ENCODE measurements around the gene LBH. TPM values are rescaled to one million over a fixed set of nuclear protein-coding genes. Genes with fewer than 3 reads are reported as not detected.

Gene LBH
- total RNA-seq, 4 donors from 2014 or later = 13.4 to 72.0 (median 42.6) TPM

GRCh38 chr2:30308280-30308679, 76.9 kb downstream of the LBH start:
- intact Hi-C loops (cut with DNase I; ENCODE audit: low total_unique reads) = no loop called here
- no peak overlapping the region for H3K4me3 ChIP-seq (ENCODE audit: low read depth, poor library complexity, severe bottlenecking)
- WGBS, 2 donors = 94 to 98% methylated on average over 2 of the region's 2 CpGs
- DNase-seq (ENCODE audit: low spot score in 2 of 2) = no peak
- TF ChIP-seq POLR2A (IDR thresholded peaks at IDR 0.05) = no peak
- TF ChIP-seq, protein P1, sequence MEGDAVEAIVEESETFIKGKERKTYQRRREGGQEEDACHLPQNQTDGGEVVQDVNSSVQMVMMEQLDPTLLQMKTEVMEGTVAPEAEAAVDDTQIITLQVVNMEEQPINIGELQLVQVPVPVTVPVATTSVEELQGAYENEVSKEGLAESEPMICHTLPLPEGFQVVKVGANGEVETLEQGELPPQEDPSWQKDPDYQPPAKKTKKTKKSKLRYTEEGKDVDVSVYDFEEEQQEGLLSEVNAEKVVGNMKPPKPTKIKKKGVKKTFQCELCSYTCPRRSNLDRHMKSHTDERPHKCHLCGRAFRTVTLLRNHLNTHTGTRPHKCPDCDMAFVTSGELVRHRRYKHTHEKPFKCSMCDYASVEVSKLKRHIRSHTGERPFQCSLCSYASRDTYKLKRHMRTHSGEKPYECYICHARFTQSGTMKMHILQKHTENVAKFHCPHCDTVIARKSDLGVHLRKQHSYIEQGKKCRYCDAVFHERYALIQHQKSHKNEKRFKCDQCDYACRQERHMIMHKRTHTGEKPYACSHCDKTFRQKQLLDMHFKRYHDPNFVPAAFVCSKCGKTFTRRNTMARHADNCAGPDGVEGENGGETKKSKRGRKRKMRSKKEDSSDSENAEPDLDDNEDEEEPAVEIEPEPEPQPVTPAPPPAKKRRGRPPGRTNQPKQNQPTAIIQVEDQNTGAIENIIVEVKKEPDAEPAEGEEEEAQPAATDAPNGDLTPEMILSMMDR (IDR thresholded peaks at IDR 0.05) = no peak

Other genes starting within 250 kb of the LBH start
- 100 to 1,000 TPM in 1 of 4 donors, 10 to 100 TPM in 3; 75.3 to 108 (median 84.3) TPM for gene YPEL5, start 84.5 kb upstream of the LBH start, total RNA-seq
- 10 to 100 TPM in 3 of 4 donors, 1 to 10 TPM in 1; 5.2 to 19.1 (median 12.0) TPM for gene LCLAT1, start 215.7 kb downstream of the LBH start, total RNA-seq

Data from lower leg skin (tissue), 4 donors.